HL-60/S4 treated with phorbol 12-myristate 13-acetate at 8.2 ng/mL for 4 days and 3 days (cell line): ENCODE measurements around the gene CNTN6.

Source experiments
- in situ Hi-C: fragments of 300-500 bp; cut with MboI; formaldehyde crosslinking; loops from 2 replicates; pipeline ENCODE4 v1.15.0; 2022; ENCODE audit warnings: low sequenced_read_pairs

The CNTN6 gene

DNA sequence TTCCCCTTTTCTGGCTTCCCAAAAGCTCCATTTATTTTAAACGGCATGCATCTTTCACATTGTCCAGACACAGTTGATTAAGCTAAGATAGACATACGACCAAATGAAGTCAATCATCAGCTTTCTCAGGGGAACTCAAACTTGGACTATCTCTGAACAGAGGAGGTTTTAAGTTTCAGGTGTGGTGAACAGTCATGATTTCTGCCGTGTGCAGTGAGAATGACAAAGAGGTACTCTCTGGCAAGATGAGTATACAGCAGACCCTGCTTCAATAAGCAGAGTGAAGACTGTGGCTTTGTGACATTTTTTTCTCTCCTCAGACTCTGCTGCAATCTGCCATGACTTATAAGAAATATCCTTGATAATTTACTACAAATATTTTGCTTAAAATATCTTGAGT is 307.7 kb downstream of the CNTN6 start:
- in situ Hi-C loops = no loop called here

DNA sequence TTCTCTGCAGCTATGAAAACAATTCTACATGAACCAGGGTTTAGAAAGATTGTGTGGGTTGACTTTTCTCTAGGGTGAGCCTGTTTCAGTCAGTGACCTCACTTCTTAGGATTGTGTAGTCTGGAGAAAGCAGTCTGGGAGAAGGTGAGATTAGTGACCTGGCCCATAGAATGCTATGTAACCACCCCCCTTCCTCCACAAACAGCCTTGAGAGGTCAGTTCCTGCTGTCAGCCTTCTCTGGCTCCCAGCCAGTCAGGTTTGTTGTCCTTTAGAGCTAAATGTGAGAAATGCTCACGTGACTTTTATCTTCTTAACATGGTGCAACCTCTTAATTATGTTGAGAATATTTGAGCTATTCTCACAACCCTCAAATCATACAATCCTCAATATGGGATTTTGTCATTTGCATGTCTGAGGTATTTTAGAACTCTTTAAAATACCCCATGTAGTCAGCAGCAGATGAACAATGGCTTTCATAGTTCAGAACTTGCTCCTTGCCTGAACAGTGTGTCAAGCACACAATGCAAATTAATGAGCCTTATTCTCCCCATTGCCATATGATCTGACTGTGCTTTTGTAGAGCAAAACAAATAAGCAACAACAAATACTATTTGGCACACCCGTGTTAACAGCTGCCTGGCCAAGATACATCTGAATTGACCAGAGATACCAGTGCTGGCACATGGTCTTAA is 311.6 kb downstream of the CNTN6 start:
- in situ Hi-C loops = no loop called here

DNA sequence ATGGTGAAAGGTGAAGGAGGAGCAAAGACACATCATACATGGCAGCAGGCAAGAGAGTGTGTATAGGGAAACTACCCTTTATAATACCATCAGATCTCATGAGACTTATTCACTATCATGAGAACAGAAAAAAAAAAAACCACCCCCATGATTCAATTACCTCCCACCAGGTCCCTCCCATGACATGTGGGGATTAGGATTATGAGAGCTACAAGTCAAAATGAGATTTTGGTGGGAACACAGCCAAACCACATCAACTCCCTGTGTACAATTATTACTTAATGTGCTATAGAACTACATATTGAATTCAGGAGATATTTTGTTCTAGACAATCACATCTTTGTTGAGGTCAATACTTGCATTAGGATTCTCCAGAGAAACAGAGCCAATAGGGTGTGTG is 313.4 kb downstream of the CNTN6 start:
- in situ Hi-C loops = no loop called here

DNA sequence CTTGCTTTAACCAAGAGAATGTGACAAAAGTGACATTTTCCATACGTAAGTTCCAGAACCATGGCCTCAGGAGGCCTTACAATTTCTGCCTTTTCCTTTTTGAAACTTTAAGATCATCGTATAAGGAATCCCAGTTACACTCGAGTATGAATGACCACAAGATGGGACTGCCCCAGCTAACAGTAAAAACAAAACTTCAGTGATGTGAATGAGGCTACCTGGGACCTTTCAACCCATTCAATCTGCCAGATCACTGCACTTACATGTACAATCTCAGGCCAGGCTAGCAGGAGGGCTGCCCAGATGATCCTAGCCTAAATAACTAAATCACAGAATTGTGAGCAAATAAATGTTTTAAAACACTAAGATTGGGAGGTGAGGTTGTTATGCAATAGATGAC is 328.8 kb downstream of the CNTN6 start:
- in situ Hi-C loops = no loop called here

DNA sequence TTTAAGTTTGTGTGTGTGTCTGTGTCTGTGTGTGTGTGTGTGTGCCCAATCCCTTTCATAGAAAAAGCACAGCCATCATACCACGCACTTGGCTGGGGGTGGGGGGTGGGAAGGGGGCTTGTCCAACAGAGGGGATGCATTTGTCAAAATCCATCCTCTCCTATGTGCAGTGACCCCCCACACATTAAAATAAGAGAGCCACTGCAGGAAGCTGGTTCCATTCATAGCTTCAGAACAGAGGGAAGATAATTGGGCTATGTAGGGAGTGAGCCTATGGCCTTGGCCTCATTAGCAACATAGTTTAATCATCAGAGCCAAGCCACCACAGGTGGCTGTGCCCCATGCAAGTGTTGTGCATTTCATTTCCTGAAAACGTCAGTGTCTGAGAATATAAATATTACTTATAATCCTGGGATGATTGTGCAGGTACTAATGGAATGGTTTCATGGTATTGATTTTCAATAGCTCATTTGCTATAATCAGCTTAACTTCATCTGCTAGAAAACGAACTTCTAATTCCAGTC is 330.8 kb downstream of the CNTN6 start:
- in situ Hi-C loops = no loop called here

DNA sequence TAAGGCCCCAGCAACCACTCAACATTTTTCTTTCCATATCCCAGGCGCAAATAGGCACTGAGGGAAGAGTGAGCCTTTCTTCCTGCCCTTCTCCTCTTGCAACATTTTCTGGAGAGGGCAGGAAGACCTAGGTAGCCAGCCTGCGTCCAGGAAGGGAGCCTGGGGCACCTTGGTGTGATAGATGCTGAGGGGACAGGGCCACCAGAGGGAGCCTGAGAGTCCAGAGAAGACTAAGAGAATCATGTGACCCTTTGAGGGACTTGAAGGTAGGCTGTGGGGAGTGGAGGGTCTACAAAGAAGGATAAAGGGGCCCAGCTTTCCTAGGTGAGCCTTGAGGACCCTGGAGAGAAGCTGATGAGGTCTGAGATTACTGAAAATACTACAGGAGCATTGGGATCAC is 346.6 kb downstream of the CNTN6 start:
- in situ Hi-C loops = no loop called here

DNA sequence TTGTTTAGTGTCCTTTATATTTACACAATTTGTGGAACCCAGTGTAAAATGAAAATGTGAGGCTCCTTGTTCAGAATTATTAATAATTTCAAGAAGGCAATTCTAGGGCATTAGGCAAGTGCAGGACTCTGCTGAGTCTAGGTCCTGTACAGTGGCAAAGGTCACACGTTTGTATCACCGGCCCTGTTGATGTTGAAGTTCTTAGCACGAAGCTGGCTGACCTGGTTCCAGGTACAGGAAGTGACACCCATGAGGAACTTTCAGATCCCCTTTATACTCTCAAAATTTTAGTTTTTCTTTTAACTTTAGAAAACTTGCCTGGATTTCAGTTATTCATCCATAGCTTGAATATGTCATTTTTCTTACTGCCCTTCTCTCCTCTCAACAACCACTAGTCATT is 349.4 kb downstream of the CNTN6 start:
- in situ Hi-C loops = no loop called here

DNA sequence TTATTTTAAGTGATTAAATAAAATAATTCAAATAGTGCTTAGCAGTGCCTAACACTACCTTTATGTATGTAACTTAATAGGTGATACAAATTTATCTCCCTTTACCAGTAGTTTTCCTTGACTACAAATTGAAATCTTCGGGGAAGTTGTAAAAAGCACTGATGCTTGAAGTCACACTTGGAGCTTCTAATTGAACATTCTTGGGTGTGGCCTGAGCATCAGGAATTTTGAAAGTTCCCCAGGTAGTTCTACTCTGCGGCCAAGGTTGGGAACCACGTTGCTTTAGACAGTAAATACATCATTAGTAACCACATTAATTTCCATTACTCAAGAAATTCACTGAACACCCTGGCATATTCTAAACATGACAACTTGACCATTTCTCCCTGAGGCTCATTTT is 351.4 kb downstream of the CNTN6 start:
- in situ Hi-C loops = no loop called here

DNA sequence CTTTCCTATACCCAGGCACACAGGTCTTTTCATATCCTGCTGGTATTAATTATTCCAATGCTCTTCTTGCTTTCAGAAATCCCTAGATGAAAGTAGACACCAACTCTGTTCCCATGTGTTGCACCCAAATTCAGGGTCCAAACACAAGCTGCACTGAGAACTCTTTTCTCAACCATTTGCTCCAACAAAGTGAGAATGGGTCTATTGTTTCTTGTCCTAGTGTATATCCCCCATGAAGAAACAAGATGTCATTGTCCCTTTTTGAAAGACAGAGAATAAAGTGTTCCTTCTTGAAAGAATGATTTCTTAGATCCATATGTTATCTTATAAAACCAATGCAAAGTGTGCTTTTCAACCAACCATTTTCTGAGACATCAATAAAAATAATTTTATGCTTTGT is 353.7 kb downstream of the CNTN6 start:
- in situ Hi-C loops = no loop called here

DNA sequence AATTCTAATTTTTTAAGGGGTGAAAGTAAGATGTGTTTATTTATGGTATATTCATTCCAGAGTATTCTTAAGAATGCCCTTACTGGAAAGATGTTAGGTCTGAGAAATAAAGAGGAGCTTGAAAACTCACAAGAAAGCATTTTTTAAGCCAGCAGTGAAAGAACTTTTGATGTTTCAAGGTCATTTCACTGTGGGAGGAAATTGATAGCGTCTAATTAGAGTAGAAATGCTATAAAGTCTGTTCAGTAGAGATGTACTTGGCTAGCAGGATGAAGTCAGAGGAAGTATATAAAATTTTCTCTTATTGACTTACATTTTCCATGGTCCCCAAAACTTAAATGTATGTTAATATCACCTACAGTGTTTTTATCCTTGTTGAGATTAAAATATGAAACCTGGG is 354.6 kb downstream of the CNTN6 start:
- in situ Hi-C loops = no loop called here

DNA sequence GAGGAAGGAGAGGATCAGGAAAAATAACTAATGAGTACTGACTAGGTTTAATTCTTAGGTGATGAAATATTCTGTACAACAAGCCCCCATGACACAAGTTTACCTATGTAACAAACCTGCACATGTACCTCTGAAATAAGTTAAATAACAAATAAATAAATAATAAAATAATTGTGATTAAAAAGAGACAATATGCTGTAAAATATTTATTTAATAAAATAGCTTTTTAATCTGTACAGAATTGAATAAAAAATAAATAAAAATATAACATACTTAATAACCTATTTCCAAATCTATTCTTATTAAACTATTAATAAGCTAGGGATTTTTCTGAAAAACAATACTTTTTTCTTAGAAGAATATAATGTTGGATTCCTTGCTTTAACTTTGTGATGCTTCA is 355.6 kb downstream of the CNTN6 start:
- in situ Hi-C loops = no loop called here
